GM12891 (cell line): ENCODE data around the gene NFU1.

Experiments
- POLR2A ChIP-seq: IDR thresholded peaks from 2 replicates; pipeline ENCODE4 v1.6.1; 2011; ENCODE audit warnings: low read depth, low read length, control low read depth
- POLR2AphosphoS5 ChIP-seq: IDR thresholded peaks from 2 replicates; pipeline ENCODE4 v1.6.1; 2011; ENCODE audit warnings: low read depth, low read length, control low read depth
- POU2F2 ChIP-seq: IDR thresholded peaks from 2 replicates; pipeline ENCODE4 v1.6.1; 2011; ENCODE audit warnings: low read depth, mild to moderate bottlenecking, control low read depth, low read length, moderate library complexity
- SPI1 ChIP-seq: IDR thresholded peaks from 2 replicates; pipeline ENCODE4 v1.6.1; 2011; ENCODE audit warnings: low read depth, low read length, control low read depth

- no peak for TF ChIP-seq POLR2AphosphoS5
- TF ChIP-seq POLR2A = no peak
- no peak for TF ChIP-seq SPI1
- TF ChIP-seq POU2F2 = no peak
Observed at GRCh38 chr2:69449906-69450305, 12.7 kb upstream of the NFU1 start.
